Neuronal stem cell (in vitro differentiated cells): ENCODE measurements around the gene TMBIM6.

Experiments used
- DNase-seq: peaks from one replicate; pipeline ENCODE4 v3.0.0-alpha.2; 2013; ENCODE audit warnings: low spot score
- H2AFZ ChIP-seq: one replicate; pipeline ENCODE4 v1.6.1; 2013; ENCODE audit warnings: mild to moderate bottlenecking, low read length, inconsistent platforms
- H2AK5ac ChIP-seq: 2 replicates; pipeline ENCODE4 v1.6.1; 2013; ENCODE audit warnings: low read depth, mild to moderate bottlenecking, inconsistent platforms, low read length, moderate library complexity, mixed read lengths
- H2BK120ac ChIP-seq: 2 replicates; pipeline ENCODE4 v1.6.1; 2013; ENCODE audit warnings: low read depth, mild to moderate bottlenecking, inconsistent platforms, low read length, moderate library complexity, mixed read lengths
- H2BK12ac ChIP-seq: one replicate; pipeline ENCODE4 v1.6.1; 2013; ENCODE audit warnings: low read length, inconsistent platforms
- H2BK15ac ChIP-seq: 2 replicates; pipeline ENCODE4 v1.6.1; 2013; ENCODE audit warnings: mild to moderate bottlenecking, low read length, inconsistent platforms, mixed read lengths
- H2BK5ac ChIP-seq: one replicate; pipeline ENCODE4 v1.6.1; 2013; ENCODE audit warnings: inconsistent platforms, mild to moderate bottlenecking, low read length, moderate library complexity
- H3K14ac ChIP-seq: one replicate; pipeline ENCODE4 v1.6.1; 2013; ENCODE audit warnings: low read length, inconsistent platforms
- H3K18ac ChIP-seq: 2 replicates; pipeline ENCODE4 v1.6.1; 2013; ENCODE audit warnings: low read length, inconsistent platforms
- H3K23ac ChIP-seq: 2 replicates; pipeline ENCODE4 v1.6.1; 2013; ENCODE audit warnings: low read depth, mild to moderate bottlenecking, mixed read lengths, low read length, inconsistent platforms; ENCODE audit not compliant: poor library complexity
- H3K27ac ChIP-seq: replicated peaks from 3 replicates; pipeline ENCODE4 v1.5.1; 2013; ENCODE audit warnings: low read length, inconsistent platforms
- H3K27me3 ChIP-seq, 3 experiments: 2 replicates each; pipeline ENCODE4 v1.6.1; 2013; ENCODE audit warnings: low read length in 3 of 3, mild to moderate bottlenecking in 2 of 3, inconsistent platforms in 1 of 3, low read depth in 1 of 3, mixed read lengths in 1 of 3, moderate library complexity in 1 of 3; ENCODE audit not compliant: control insufficient read depth in 3 of 3, insufficient read depth in 3 of 3
- H3K36me3 ChIP-seq, 2 donors: replicated peaks in 1 of 2; 2 replicates each; pipeline ENCODE4 v1.6.1; 2013; ENCODE audit warnings: low read length in 2 of 2; ENCODE audit not compliant: control insufficient read depth in 2 of 2, insufficient read depth in 2 of 2
- H3K4ac ChIP-seq: 2 replicates; pipeline ENCODE4 v1.6.1; 2013; ENCODE audit warnings: inconsistent platforms, mild to moderate bottlenecking, low read length, moderate library complexity
- H3K4me1 ChIP-seq, 2 donors: 1 replicate in 1 of 2; 2 replicates in 1 of 2; pipeline ENCODE4 v1.6.1; 2013; ENCODE audit warnings: low read length in 2 of 2, low read depth in 1 of 2; ENCODE audit not compliant: control insufficient read depth in 2 of 2, insufficient read depth in 1 of 2
- H3K4me2 ChIP-seq: one replicate; pipeline ENCODE4 v1.6.1; 2013; ENCODE audit warnings: mild to moderate bottlenecking, low read length, inconsistent platforms; ENCODE audit not compliant: insufficient read depth, poor library complexity, severe bottlenecking
- H3K4me3 ChIP-seq, 2 donors: 2 replicates each; pipeline ENCODE4 v1.5.1; 2013; ENCODE audit warnings: low read length in 2 of 2, mild to moderate bottlenecking in 2 of 2, inconsistent platforms in 1 of 2, moderate library complexity in 1 of 2
- H3K79me1 ChIP-seq: one replicate; pipeline ENCODE4 v1.6.1; 2013; ENCODE audit warnings: low read depth, mild to moderate bottlenecking, inconsistent platforms, low read length, moderate library complexity
- H3K9ac ChIP-seq: one replicate; pipeline ENCODE4 v1.6.1; 2013; ENCODE audit warnings: mild to moderate bottlenecking, low read depth, low read length, inconsistent platforms; ENCODE audit not compliant: poor library complexity
- H3K9me3 ChIP-seq, 2 donors: replicated peaks in 1 of 2; 2 replicates each; pipeline versions ENCODE3 to v1.6.1; 2013; ENCODE audit warnings: low read length in 2 of 2, mild to moderate bottlenecking in 2 of 2, inconsistent platforms in 1 of 2, low read depth in 1 of 2, mixed read lengths in 1 of 2, moderate library complexity in 1 of 2; ENCODE audit not compliant: control insufficient read depth in 2 of 2, insufficient read depth in 1 of 2
- H4K8ac ChIP-seq: one replicate; pipeline ENCODE4 v1.6.1; 2013; ENCODE audit warnings: low read depth, mild to moderate bottlenecking, inconsistent platforms, low read length, moderate library complexity
- H4K91ac ChIP-seq: one replicate; pipeline ENCODE4 v1.6.1; 2013; ENCODE audit warnings: low read length, low read depth, mild to moderate bottlenecking, inconsistent platforms; ENCODE audit not compliant: poor library complexity
- WGBS, 2 donors: extraction: QIAGEN DNeasy Blood & Tissue Kit; methylation state at CpG; one replicate each; pipeline ENCODE4 v1.1.7; 2013; ENCODE audit warnings: missing lambda C conversion rate in 2 of 2, mixed read lengths in 1 of 2; ENCODE audit not compliant: insufficient read length in 2 of 2, insufficient replicate concordance in 1 of 2; ENCODE audit errors: extremely low coverage in 2 of 2; 5-methylcytosine and 5-hydroxymethylcytosine counted together

TMBIM6 gene

DNA sequence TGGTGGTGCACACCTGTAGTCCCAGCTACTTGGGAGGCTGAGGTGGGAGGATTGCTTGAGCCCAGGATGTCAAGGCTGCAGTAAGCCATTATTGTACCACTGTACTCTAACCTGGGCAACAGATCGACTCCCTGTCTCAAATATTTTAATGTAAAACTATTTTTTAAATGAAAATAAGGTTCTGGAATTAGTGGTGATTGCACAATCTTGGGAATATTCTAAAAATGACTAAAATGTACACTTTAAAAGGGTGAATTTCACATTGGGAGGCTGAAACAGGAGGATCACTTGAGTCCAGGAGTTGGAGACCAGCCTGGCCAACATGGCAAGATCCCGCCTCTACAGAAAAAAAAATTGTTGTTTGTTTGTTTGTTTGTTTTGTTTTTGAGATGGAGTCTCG lies 12.9 kb upstream of the TMBIM6 start:
- H3K4me2 ChIP-seq = no peak overlapping the region
- H2BK120ac ChIP-seq = no peak overlapping the region
- no peak for DNase-seq
- H2AK5ac ChIP-seq = no peak overlapping the region
- H2BK15ac ChIP-seq = no peak overlapping the region
- no peaks in the 10 kb centered on the region for H3K4me1 ChIP-seq
- no peak overlapping the region for H2AFZ ChIP-seq
- no peaks in the 10 kb centered on the region for H3K79me1 ChIP-seq
- H3K27me3 ChIP-seq = peaks cover 0 to 6% (median 0%) of the 10 kb centered on the region in 3 experiments
- no peak overlapping the region for H3K18ac ChIP-seq
- H3K4me3 ChIP-seq = no peak overlapping the region
- H3K14ac ChIP-seq = no peak overlapping the region
- H3K36me3 ChIP-seq = no peaks in the 10 kb centered on the region
- no peaks in the 10 kb centered on the region for H3K9me3 ChIP-seq
- H3K27ac ChIP-seq = no peak overlapping the region
- no peak overlapping the region for H3K23ac ChIP-seq
- H3K4ac ChIP-seq = no peak overlapping the region
- H4K91ac ChIP-seq = no peak overlapping the region
- no peak overlapping the region for H2BK12ac ChIP-seq
- no peak overlapping the region for H2BK5ac ChIP-seq
- no peak overlapping the region for H3K9ac ChIP-seq
- no peak overlapping the region for H4K8ac ChIP-seq
- no CpG with 5 or more reads among the region's 3 CpGs for WGBS, 2 donors

DNA sequence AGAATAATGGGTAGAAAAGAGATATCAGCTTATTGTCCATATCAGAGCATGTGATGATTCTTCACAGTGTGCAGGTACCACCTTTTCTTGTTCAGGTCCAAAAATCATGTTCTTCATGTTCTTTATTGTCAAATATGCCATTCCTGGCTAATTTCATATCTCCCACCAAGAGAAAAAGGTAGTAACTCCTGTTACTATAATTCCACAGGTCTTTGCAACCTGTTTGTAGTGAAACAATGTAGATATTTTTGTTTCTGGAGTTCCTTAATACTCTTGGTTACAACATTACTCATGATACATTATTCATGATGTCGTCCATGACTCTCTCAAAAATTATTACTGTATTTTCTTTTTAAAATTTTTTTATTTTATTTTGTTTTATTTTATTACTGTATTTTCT lies 11.3 kb upstream of the TMBIM6 start:
- H4K91ac ChIP-seq = no peak overlapping the region
- H2BK15ac ChIP-seq = no peak overlapping the region
- no peak overlapping the region for H3K23ac ChIP-seq
- no peak overlapping the region for H4K8ac ChIP-seq
- H3K18ac ChIP-seq = no peak overlapping the region
- H2BK5ac ChIP-seq = no peak overlapping the region
- H2BK120ac ChIP-seq = no peak overlapping the region
- no peak overlapping the region for H3K9ac ChIP-seq
- no CpG with 5 or more reads among the region's 1 CpG for WGBS, 2 donors
- no peak overlapping the region for H2AFZ ChIP-seq
- H3K4me3 ChIP-seq = no peak overlapping the region
- no peak overlapping the region for H3K14ac ChIP-seq
- no peak overlapping the region for H3K4me2 ChIP-seq
- no peak overlapping the region for H2AK5ac ChIP-seq
- no peaks in the 10 kb centered on the region for H3K36me3 ChIP-seq
- H3K4me1 ChIP-seq = no peaks in the 10 kb centered on the region
- H3K79me1 ChIP-seq = no peaks in the 10 kb centered on the region
- no peak overlapping the region for H2BK12ac ChIP-seq
- peaks cover 0 to 3% of the 10 kb centered on the region in 2 donors for H3K9me3 ChIP-seq
- no peak overlapping the region for H3K4ac ChIP-seq
- no peak overlapping the region for H3K27ac ChIP-seq
- peaks cover 0 to 6% (median 0%) of the 10 kb centered on the region in 3 experiments for H3K27me3 ChIP-seq
- no peak for DNase-seq

DNA sequence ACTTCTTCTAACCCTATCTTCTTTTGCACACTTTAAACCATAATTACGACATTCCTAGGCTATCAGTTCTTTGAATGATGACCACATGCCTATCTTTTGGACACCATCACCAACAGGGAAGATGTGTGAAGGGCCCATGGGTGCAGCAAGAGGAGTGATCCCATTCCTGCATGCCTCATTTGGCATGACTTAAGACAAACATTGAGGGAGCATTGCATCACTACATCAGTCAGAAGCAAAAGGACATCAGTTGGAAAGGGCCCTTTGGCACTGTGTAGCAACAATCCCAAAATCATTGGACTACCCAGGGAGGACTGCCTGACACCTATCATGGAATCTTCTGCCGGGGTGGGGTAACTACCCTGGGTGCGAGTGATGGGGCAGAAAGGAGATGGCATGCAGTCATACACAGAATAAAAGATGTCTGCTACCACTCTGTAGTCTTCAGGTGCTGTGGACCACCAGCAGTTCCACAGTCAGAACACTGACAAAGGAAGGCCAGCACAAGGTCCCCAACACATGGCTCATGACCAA lies 10.7 kb upstream of the TMBIM6 start:
- no CpG with 5 or more reads among the region's 3 CpGs for WGBS, 2 donors
- no peak overlapping the region for H3K4me2 ChIP-seq

DNA sequence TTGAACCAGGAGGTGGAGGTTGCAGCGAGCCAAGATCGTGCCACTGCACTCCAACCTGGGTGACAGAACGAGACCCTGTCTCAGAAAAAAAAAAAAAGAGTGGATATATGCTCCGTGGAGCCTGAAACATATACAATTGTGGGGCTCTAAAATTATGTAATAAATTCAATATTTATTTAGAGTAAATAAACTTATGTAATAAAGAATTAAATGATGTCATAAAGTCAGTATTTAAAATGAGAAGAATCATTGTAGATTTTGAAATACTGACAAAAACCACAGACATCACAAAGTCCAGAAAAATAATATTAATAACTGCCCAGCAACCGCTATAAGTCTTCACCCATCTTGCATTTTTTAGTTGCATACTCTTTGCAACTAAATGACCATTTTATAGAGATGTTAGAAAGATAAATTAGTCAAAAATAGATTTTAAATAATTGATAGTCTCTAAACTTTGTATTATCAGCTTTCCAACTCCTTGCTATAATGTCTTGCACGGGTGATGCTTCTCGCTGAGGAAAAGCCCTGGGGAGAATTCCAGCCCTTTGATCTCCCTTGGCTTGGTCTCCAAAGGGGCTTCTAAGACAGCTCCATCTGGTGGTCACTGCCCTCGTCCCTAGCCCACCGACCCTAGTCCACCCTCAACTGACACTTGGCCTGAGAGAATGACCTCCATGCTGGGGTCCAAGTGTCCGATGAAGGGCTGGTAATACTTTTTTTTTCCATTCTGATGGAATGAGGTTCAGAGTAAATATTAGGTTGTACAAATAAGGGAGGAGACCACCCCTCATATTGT lies 7.9 kb upstream of the TMBIM6 start:
- Histone ChIP-seq H3K36me3 (no peaks in the 10 kb centered on the region), H3K4me3 (no peak overlapping the region), H3K9me3 (peaks cover 0 to 3% of the 10 kb centered on the region in 2 donors), H2BK120ac (no peak overlapping the region), H3K18ac (no peak overlapping the region), H3K23ac (no peak overlapping the region), H2BK5ac (no peak overlapping the region), H3K27me3 (peaks cover 0 to 3% (median 0%) of the 10 kb centered on the region in 3 experiments), H3K14ac (no peak overlapping the region), H4K8ac (no peak overlapping the region), H3K4me2 (no peak overlapping the region), H3K79me1 (no peaks in the 10 kb centered on the region), H2AK5ac (no peak overlapping the region), H2BK15ac (no peak overlapping the region), H2AFZ (no peak overlapping the region), H3K27ac (no peak overlapping the region), H4K91ac (no peak overlapping the region), H3K9ac (no peak overlapping the region), H2BK12ac (no peak overlapping the region), H3K4ac (no peak overlapping the region), H3K4me1 (no peaks in the 10 kb centered on the region)
- DNase-seq = no peak
- WGBS, 2 donors = no CpG with 5 or more reads among the region's 10 CpGs

More for the DNA sequence above, 10.7 kb upstream of the TMBIM6 start:
- Histone ChIP-seq H2BK12ac (no peak overlapping the region), H3K23ac (no peak overlapping the region), H2AFZ (no peak overlapping the region), H3K4me1 (no peaks in the 10 kb centered on the region), H3K79me1 (no peaks in the 10 kb centered on the region), H3K18ac (no peak overlapping the region), H2AK5ac (no peak overlapping the region), H3K27ac (no peak overlapping the region), H3K36me3 (no peaks in the 10 kb centered on the region), H4K91ac (no peak overlapping the region), H2BK120ac (no peak overlapping the region), H3K4ac (no peak overlapping the region), H4K8ac (no peak overlapping the region), H3K4me3 (no peak overlapping the region), H3K14ac (no peak overlapping the region), H3K9me3 (peaks cover 0 to 3% of the 10 kb centered on the region in 2 donors), H2BK5ac (no peak overlapping the region), H2BK15ac (no peak overlapping the region), H3K27me3 (peaks cover 0 to 3% (median 0%) of the 10 kb centered on the region in 3 experiments), H3K9ac (no peak overlapping the region)
- no peak for DNase-seq
